Ishikawa (cell line): Measurements from ENCODE around the gene CDA.

Experiments used
- CEBPB ChIP-seq: IDR thresholded peaks from 2 replicates; pipeline ENCODE4 v1.6.1; 2012
- CREB1 ChIP-seq: IDR thresholded peaks from 2 replicates; pipeline ENCODE4 v1.6.1; 2012; ENCODE audit warnings: low read depth
- EGR1 ChIP-seq: IDR thresholded peaks from 2 replicates; pipeline ENCODE4 v1.6.1; 2012
- EP300 ChIP-seq: IDR thresholded peaks from 2 replicates; pipeline ENCODE4 v1.6.1; 2012; ENCODE audit warnings: borderline replicate concordance
- FOXM1 ChIP-seq: IDR thresholded peaks from 2 replicates; pipeline ENCODE4 v1.6.1; 2012; ENCODE audit warnings: low read depth, borderline replicate concordance
- NFIC ChIP-seq: IDR thresholded peaks from 2 replicates; pipeline ENCODE4 v1.6.1; 2012
- RAD21 ChIP-seq: IDR thresholded peaks from 2 replicates; pipeline ENCODE4 v1.6.1; 2012; ENCODE audit warnings: low read depth
- REST ChIP-seq: IDR thresholded peaks from 2 replicates; pipeline ENCODE4 v1.6.1; 2012; ENCODE audit warnings: low read depth, mild to moderate bottlenecking
- TAF1 ChIP-seq: IDR thresholded peaks from 2 replicates; pipeline ENCODE4 v1.6.1; 2012; ENCODE audit warnings: low read depth, mild to moderate bottlenecking
- TCF12 ChIP-seq: IDR thresholded peaks from 2 replicates; pipeline ENCODE4 v1.6.1; 2012; ENCODE audit warnings: low read depth
- TEAD4 ChIP-seq: IDR thresholded peaks from 2 replicates; pipeline ENCODE4 v1.6.1; 2012
- YY1 ChIP-seq: IDR thresholded peaks from 2 replicates; pipeline ENCODE4 v1.6.1; 2012; ENCODE audit warnings: low read depth
- ZBTB7A ChIP-seq: IDR thresholded peaks from 2 replicates; pipeline ENCODE4 v1.6.1; 2012; ENCODE audit warnings: low read depth
- TF ChIP-seq, protein P1 (sequence below): IDR thresholded peaks from 2 replicates; pipeline ENCODE4 v1.6.1; 2012
- TF ChIP-seq, protein P2 (sequence below): IDR thresholded peaks from 2 replicates; pipeline ENCODE4 v1.6.1; 2012

Gene CDA

DNA sequence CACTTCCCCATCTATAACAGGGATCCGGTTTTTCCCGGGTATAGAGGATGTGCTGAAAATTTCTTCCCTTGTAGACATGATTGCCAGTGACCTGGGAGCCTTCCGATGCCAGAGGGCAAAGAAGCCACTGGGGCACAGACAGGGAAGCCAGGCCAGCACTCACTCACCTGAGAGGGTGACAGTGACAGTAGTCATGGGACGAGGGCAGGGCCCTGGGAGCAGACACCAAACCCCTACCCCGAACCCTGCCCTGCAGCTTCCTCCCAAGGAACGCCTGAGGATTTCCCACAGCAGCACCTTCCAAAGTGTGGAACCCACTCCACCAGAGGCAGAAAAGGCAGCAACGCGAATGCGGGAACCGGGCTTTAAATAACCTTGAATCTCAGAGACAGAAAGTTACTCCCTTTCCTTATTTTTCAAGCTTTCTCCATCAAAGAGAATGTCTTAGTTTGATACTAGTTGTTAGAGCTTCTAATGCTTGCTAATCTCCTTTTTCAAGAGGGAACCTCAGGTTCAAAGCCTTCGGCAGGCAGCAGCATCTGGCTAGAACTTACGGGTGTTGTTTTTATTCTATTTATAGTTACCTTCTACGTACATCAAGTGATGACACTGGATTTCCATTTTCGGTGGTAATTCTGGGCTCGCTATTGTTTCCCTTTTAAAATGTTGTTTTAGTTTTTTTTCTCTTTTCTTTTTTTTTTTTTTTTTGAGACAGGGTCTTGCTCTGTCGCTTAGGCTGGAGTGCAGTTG lies 69.4 kb downstream of the CDA start:
- no peak for TF ChIP-seq RAD21
- no peak for TF ChIP-seq FOXM1
- TF ChIP-seq TCF12 = no peak
- TF ChIP-seq, protein P1, sequence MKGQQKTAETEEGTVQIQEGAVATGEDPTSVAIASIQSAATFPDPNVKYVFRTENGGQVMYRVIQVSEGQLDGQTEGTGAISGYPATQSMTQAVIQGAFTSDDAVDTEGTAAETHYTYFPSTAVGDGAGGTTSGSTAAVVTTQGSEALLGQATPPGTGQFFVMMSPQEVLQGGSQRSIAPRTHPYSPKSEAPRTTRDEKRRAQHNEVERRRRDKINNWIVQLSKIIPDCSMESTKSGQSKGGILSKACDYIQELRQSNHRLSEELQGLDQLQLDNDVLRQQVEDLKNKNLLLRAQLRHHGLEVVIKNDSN = no peak
- TF ChIP-seq, protein P2, sequence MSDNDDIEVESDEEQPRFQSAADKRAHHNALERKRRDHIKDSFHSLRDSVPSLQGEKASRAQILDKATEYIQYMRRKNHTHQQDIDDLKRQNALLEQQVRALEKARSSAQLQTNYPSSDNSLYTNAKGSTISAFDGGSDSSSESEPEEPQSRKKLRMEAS = no peak
- TF ChIP-seq CREB1 = no peak
- no peak for TF ChIP-seq TEAD4
- TF ChIP-seq CEBPB = no peak
- no peak for TF ChIP-seq TAF1
- TF ChIP-seq EP300 = no peak
- TF ChIP-seq NFIC = no peak
- TF ChIP-seq ZBTB7A = no peak
- no peak for TF ChIP-seq EGR1
- TF ChIP-seq REST = no peak

DNA sequence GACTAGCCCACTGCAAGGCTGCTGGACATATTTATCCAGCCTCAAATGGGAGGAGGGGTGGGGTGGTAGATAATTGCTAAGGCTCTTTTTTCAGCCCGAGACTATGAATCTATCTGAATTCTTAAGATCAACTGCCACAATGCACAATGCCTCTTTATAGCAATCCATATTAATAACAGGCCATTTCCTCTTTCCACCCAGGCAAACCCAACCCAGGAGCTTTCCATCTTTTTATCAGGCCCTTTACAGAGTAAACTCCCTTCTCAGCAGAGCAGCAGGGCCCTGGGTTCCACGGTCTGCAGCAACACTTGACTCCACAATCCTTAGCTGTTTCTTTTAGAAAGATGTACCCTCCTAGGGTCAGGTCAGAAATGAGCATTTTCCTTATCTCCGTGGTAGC lies 71.5 kb downstream of the CDA start:
- TF ChIP-seq, protein P2 = no peak
- TF ChIP-seq CREB1 = no peak
- no peak for TF ChIP-seq FOXM1
- no peak for TF ChIP-seq RAD21
- TF ChIP-seq TAF1 = no peak
- TF ChIP-seq TCF12 = no peak
- TF ChIP-seq, protein P1 = no peak
- TF ChIP-seq YY1 = no peak
- no peak for TF ChIP-seq CEBPB
- no peak for TF ChIP-seq ZBTB7A
- TF ChIP-seq EP300 = no peak
- no peak for TF ChIP-seq REST

DNA sequence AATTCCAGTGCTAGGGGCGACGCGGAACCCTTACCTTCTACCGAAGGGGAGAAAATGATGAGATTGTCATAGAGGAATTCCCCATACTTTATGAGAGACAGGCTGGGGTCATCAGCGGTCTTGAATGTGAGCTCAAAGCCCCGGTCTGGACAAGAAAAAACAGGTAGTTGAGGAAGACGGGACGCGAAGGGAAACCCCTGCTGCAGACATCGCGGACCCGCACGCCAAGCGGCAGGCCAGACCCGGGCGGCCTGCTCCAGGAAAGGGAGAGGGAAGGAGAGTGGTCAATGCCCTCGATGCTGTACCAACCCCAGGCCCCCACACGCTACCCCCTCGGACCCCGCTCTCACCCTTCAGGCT lies 71.9 kb downstream of the CDA start:
- no peak for TF ChIP-seq TEAD4
- TF ChIP-seq ZBTB7A = no peak
- no peak for TF ChIP-seq CEBPB
- TF ChIP-seq TCF12 = no peak
- TF ChIP-seq EGR1 = no peak

DNA sequence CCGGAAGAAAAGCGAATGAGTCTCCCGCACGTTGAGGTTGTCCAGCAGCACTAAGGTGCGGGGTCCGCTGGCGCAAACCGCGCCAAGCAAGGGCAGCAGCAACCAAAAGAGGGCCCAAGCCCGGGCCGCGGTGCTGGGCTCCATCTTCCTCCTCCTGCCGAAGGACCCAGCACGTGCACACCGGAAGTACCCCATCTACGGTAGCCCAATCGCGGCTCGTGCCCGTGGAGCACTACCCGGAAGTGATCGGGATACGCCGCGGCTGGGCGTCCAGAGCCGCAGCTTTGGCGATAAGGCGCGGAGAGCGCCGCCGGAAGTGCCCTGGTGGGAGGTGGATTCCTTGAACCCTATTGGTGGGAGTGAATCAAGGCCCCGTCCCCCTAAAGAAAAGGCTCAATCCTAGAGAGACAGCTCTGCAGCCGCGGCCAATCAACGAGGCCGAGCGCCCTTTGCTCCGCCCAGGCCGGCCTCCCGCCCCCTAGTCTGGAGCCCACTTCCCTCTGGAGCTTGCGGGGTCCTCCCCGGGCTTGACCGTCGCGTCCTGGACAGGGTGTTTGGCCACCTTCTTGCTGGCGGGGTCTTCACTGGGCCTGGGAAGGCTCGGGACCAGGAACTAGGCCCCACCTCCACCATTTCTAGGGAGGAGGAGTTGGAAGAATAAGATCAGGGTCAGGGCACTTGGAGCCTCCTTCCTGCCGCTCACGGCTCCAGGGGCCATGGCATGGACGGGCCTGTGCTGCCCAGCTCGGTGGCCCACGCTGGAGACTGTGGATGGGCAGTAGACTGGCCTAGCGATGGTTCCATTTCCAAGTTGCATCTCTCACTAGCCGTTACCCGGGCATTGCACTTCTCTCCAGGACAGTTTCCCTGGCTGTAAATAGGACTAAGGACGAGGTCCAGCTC lies 72.6 kb downstream of the CDA start, which contains the start of gene DDOST:
DDOST (minus strand) TSS at position 163 of the 903 bp plus-strand sequence; CDS start at position 144, 19 bp downstream.
- TF ChIP-seq NFIC (no peak), TAF1 (peak; percentile 47), FOXM1 (no peak), EGR1 (no peak), CEBPB (no peak), ZBTB7A (0 out of 2 replicates have a peak, but pooled peaks have one; percentile 66), YY1 (no peak; the same call in 1 of the 2 replicates), TEAD4 (no peak), REST (no peak)
- TF ChIP-seq, protein P2 = peak; percentile 54
- TF ChIP-seq, protein P1 = no peak; the same call in 1 of the 2 replicates
